Endothelial cell of umbilical vein (primary cell): ENCODE data around the gene SINHCAF. TPM values are rescaled to one million over a fixed set of nuclear protein-coding genes. Genes with fewer than 3 reads are reported as not detected.

Source experiments
- BruUV-seq: library from RNA; stranded (reverse); fragments of 400-500 nt; replicated peaks from 2 replicates; lab custom pipeline; 2021; lab: Mats Ljungman, UMichigan
- CTCF ChIA-PET: fragments of 300-600, 350-600 bp; sonication (Branson Sonifier 250); formaldehyde crosslinking; loops from one replicate; lab custom pipeline; 2021; ENCODE audit warnings: antibody characterized with exemption, inconsistent platforms; lab: Charles Lee
- POLR2A ChIA-PET: fragments of 300-600, 350-600 bp; sonication (Branson Sonifier 250); formaldehyde crosslinking; loops from one replicate; lab custom pipeline; 2021; ENCODE audit warnings: antibody characterized with exemption, inconsistent platforms; lab: Charles Lee
- DNase-seq: peaks from one replicate; pipeline ENCODE4 v3.0.0-alpha.2; 2011; ENCODE audit warnings: low read depth, low spot score
- FAIRE-seq: peaks from 2 replicates; lab custom pipeline; 2011; peaks lifted over from hg19 to GRCh38; lab: Jason Lieb, UNC
- H2AFZ ChIP-seq: 2 replicates; pipeline ENCODE4 v1.6.0; 2012; ENCODE audit warnings: low read depth, low read length, control low read depth, inconsistent platforms
- H3K27ac ChIP-seq: 2 replicates; pipeline ENCODE4 v1.5.1; 2011; ENCODE audit warnings: low read depth, mild to moderate bottlenecking, control low read depth, low read length, moderate library complexity; ENCODE audit not compliant: insufficient read depth
- H3K27me3 ChIP-seq, 2 experiments: 2 replicates each; pipeline versions ENCODE4 v1.6.0 to v1.6.1; 2011; ENCODE audit warnings: low read length in 2 of 2, mixed read lengths in 1 of 2; ENCODE audit not compliant: control insufficient read depth in 2 of 2, insufficient read depth in 2 of 2
- H3K36me3 ChIP-seq, 2 experiments: 2 replicates in 1 of 2; 3 replicates in 1 of 2; pipeline ENCODE4 v1.5.1; 2011; ENCODE audit warnings: low read length in 2 of 2, mild to moderate bottlenecking in 1 of 2, moderate library complexity in 1 of 2; ENCODE audit not compliant: control insufficient read depth in 2 of 2, insufficient read depth in 2 of 2; ENCODE audit errors: extremely low read depth in 1 of 2
- H3K4me1 ChIP-seq: 3 replicates; pipeline ENCODE4 v1.5.1; 2011; ENCODE audit warnings: mild to moderate bottlenecking, low read length; ENCODE audit not compliant: control insufficient read depth, insufficient read depth; ENCODE audit errors: extremely low read depth
- H3K4me2 ChIP-seq: 2 replicates; pipeline ENCODE4 v1.6.1; 2011; ENCODE audit warnings: low read length, control low read depth, mixed read lengths; ENCODE audit not compliant: insufficient read depth
- H3K4me3 ChIP-seq, 3 experiments: fragments of 200-600 bp in 1 of 3; sonication (generic), shearing (Covaris generic) in 1 of 3; replicated peaks in 1 of 3; 2 replicates each; pipeline ENCODE4 v1.5.1; 2011 to 2016; ENCODE audit warnings: control low read depth in 3 of 3, low read length in 3 of 3, mild to moderate bottlenecking in 2 of 3, inconsistent platforms in 1 of 3, low read depth in 1 of 3, moderate library complexity in 1 of 3; ENCODE audit not compliant: insufficient read depth in 1 of 3
- H3K79me2 ChIP-seq: 2 replicates; pipeline ENCODE4 v1.6.0; 2012; ENCODE audit warnings: low read length, inconsistent platforms; ENCODE audit not compliant: control insufficient read depth, insufficient read depth
- H3K9ac ChIP-seq: replicated peaks from 2 replicates; pipeline ENCODE3; 2011; ENCODE audit warnings: low read length, control low read depth; ENCODE audit not compliant: insufficient read depth; ENCODE audit errors: extremely low read depth
- H3K9me1 ChIP-seq: replicated peaks from 3 replicates; pipeline ENCODE4 v1.6.0; 2011; ENCODE audit warnings: mild to moderate bottlenecking, low read length; ENCODE audit not compliant: control insufficient read depth, insufficient read depth; ENCODE audit errors: extremely low read depth
- H3K9me3 ChIP-seq: replicated peaks from 2 replicates; pipeline ENCODE4 v1.5.1; 2012; ENCODE audit warnings: low read length, inconsistent platforms; ENCODE audit not compliant: control insufficient read depth, insufficient read depth
- H4K20me1 ChIP-seq: replicated peaks from 2 replicates; pipeline ENCODE3; 2011; ENCODE audit warnings: mild to moderate bottlenecking, low read length; ENCODE audit not compliant: control insufficient read depth, insufficient read depth; ENCODE audit errors: extremely low read depth
- CTCF ChIP-seq, 2 donors: IDR thresholded peaks; 1 replicate in 1 of 2; 2 replicates in 1 of 2; pipeline ENCODE4 v1.5.1; 2011; ENCODE audit warnings: low read length in 2 of 2, mild to moderate bottlenecking in 2 of 2, moderate library complexity in 2 of 2, control low read depth in 1 of 2, inconsistent platforms in 1 of 2, low read depth in 1 of 2; ENCODE audit not compliant: insufficient read depth in 1 of 2; ENCODE audit errors: extremely low read depth in 1 of 2
- EZH2 ChIP-seq: IDR thresholded peaks from 2 replicates; pipeline ENCODE4 v1.6.1; 2012; ENCODE audit warnings: borderline replicate concordance, low read depth, mild to moderate bottlenecking, moderate library complexity, low read length, inconsistent platforms; ENCODE audit not compliant: severe bottlenecking
- FOS ChIP-seq: IDR thresholded peaks from 2 replicates; pipeline ENCODE4 v1.6.1; 2011; ENCODE audit warnings: mild to moderate bottlenecking, low read length, moderate library complexity, borderline replicate concordance; ENCODE audit not compliant: insufficient read depth
- GATA2 ChIP-seq: IDR thresholded peaks from 2 replicates; pipeline ENCODE4 v1.7.0; 2011; ENCODE audit warnings: low read depth, mild to moderate bottlenecking, moderate library complexity, mixed read lengths, low read length; ENCODE audit not compliant: insufficient read length, insufficient read depth
- JUN ChIP-seq: IDR thresholded peaks from 2 replicates; pipeline ENCODE4 v1.6.1; 2011; ENCODE audit warnings: borderline replicate concordance, low read depth; ENCODE audit not compliant: insufficient read length, insufficient read depth
- MAX ChIP-seq: IDR thresholded peaks from 2 replicates; pipeline ENCODE4 v1.6.1; 2011; ENCODE audit not compliant: insufficient read depth, insufficient read length
- MYC ChIP-seq: IDR thresholded peaks from one replicate; pipeline ENCODE4 v1.6.1; 2011; ENCODE audit warnings: mild to moderate bottlenecking, low read depth, low read length
- POLR2A ChIP-seq: IDR thresholded peaks from 2 replicates; pipeline ENCODE4 v1.6.1; 2012; ENCODE audit warnings: low read depth, mild to moderate bottlenecking, control low read depth, low read length
- POLR2AphosphoS5 ChIP-seq: IDR thresholded peaks from 2 replicates; pipeline ENCODE4 v1.6.1; 2012; ENCODE audit warnings: low read depth, mild to moderate bottlenecking, control low read depth, low read length, moderate library complexity; ENCODE audit not compliant: insufficient read depth
- dilution Hi-C: fragments of 300-500 bp; cut with MboI; formaldehyde crosslinking; loops from one replicate; pipeline ENCODE4 v1.15.0; 2019; ENCODE audit warnings: low sequenced_read_pairs; ENCODE audit not compliant: extremely low pct_ligation_motif_present
- intact Hi-C: fragments of 100-400 bp; cut with micrococcal nuclease; formaldehyde crosslinking; loops from one replicate; pipeline ENCODE4 v1.10.0; 2022
- polyA plus RNA-seq, 4 experiments: library from polyadenylated mRNA; depleted of rRNA in 3 of 4; stranded (reverse) in 3 of 4; unstranded in 1 of 4; fragments of >200 nt; gene quantifications; 2 replicates each; pipeline versions ENCODE4 v1.2.1 to v1.2.3, GENCODE V29; 2011 to 2012; ENCODE audit warnings: missing spikeins in 1 of 4
- total RNA-seq: library from RNA; stranded (reverse); gene quantifications from 2 replicates; pipeline ENCODE4 v1.2.3, GENCODE V29; 2021

Gene SINHCAF
- total and polyA plus RNA-seq, 2 donors (not counting 3 experiments of a cell fraction or from before 2014, with no cell fraction given), result 19.3 to 83.4 TPM

- BruUV-seq, result no TSS peak
- no peak for TF ChIP-seq EZH2
- Histone ChIP-seq H3K27me3 (peaks cover 3 to 4% of the 10 kb centered on the region in 2 experiments), H2AFZ (no peak overlapping the region), H3K4me1 (no peaks in the 10 kb centered on the region), H3K27ac (no peak overlapping the region), H3K4me2 (no peak overlapping the region), H3K36me3 (no peaks in the 10 kb centered on the region), H3K9me3 (no peaks in the 10 kb centered on the region), H3K9me1 (no peaks in the 10 kb centered on the region), H4K20me1 (no peaks in the 10 kb centered on the region), H3K4me3 (no peak overlapping the region), H3K79me2 (no peaks in the 10 kb centered on the region), H3K9ac (no peak overlapping the region)
- DNase-seq (no peak), FAIRE-seq (no peak)
- CTCF ChIA-PET, result interaction anchor here (9.0 kb wide), 1 partner anchor 23 kb away, joined by 222 read pairs; no protein-coding TSS in a partner anchor
- POLR2A ChIA-PET, result no interaction called here
- dilution Hi-C loops, result loop anchor here (25.0 kb wide), 1 partner anchor 412 kb away; no protein-coding TSS in a partner anchor
- intact Hi-C loops, result no loop called here
These were observed 76.6 kb downstream of the SINHCAF start for GRCh38 chr12:31249356-31249755.

GRCh38 chr12:31248815-31249214, 77.1 kb downstream of the SINHCAF start:
- Histone ChIP-seq H3K9me3 (no peaks in the 10 kb centered on the region), H3K4me3 (no peak overlapping the region), H3K79me2 (no peaks in the 10 kb centered on the region), H3K9ac (no peak overlapping the region), H2AFZ (no peak overlapping the region), H3K27me3 (peaks cover 3 to 4% of the 10 kb centered on the region in 2 experiments), H3K36me3 (no peaks in the 10 kb centered on the region), H3K4me2 (no peak overlapping the region), H3K27ac (no peak overlapping the region), H3K4me1 (no peaks in the 10 kb centered on the region), H4K20me1 (no peaks in the 10 kb centered on the region), H3K9me1 (no peaks in the 10 kb centered on the region)
- CTCF ChIA-PET, result no interaction called here
- no peak for TF ChIP-seq FOS
- TF ChIP-seq MAX, result no peak
- TF ChIP-seq CTCF (IDR thresholded peaks at IDR 0.05; ENCODE audit: extremely low read depth in 1 of 2, insufficient read depth in 1 of 2, low read depth in 1 of 2, low read length in 2 of 2), result no peak
- no peak for TF ChIP-seq POLR2A
- no peak for TF ChIP-seq MYC
- no peak for TF ChIP-seq EZH2
- TF ChIP-seq GATA2, result no peak
- TF ChIP-seq JUN, result no peak
- no peak for TF ChIP-seq POLR2AphosphoS5
- no TSS peak for BruUV-seq
- dilution Hi-C loops, result loop anchor here (25.0 kb wide), 1 partner anchor 412 kb away; no protein-coding TSS in a partner anchor
- DNase-seq, result no peak
- intact Hi-C loops, result no loop called here
- FAIRE-seq, result no peak
- POLR2A ChIA-PET, result no interaction called here
